Chondrocyte (in vitro differentiated cells): ENCODE data around the gene CCDC106. TPM values are rescaled to one million over a fixed set of nuclear protein-coding genes. Genes with fewer than 3 reads are reported as not detected.

Experiments
- DNase-seq: peaks from one replicate; pipeline ENCODE4 v3.0.0; 2021; ENCODE audit warnings: mixed read lengths, low spot score
- H3K27ac Mint-ChIP-seq: one replicate; pipeline ENCODE4 v1.8.0; 2021; ENCODE audit warnings: mild to moderate bottlenecking, moderate library complexity, mixed read lengths; ENCODE audit not compliant: unreplicated experiment
- H3K27me3 Mint-ChIP-seq: 2 replicates; pipeline ENCODE4 v1.8.0; 2021; ENCODE audit warnings: low read depth, mixed read lengths
- H3K36me3 Mint-ChIP-seq: 2 replicates; pipeline ENCODE4 v1.8.0; 2021; ENCODE audit warnings: low read depth, mixed read lengths
- H3K4me1 Mint-ChIP-seq: 2 replicates; pipeline ENCODE4 v1.8.0; 2021; ENCODE audit warnings: low read depth, mild to moderate bottlenecking, mixed read lengths
- H3K4me3 Mint-ChIP-seq: one replicate; pipeline ENCODE4 v1.8.0; 2021; ENCODE audit warnings: mild to moderate bottlenecking, moderate library complexity, mixed read lengths; ENCODE audit not compliant: unreplicated experiment
- H3K9me3 Mint-ChIP-seq: 2 replicates; pipeline ENCODE4 v1.8.0; 2021; ENCODE audit warnings: low read depth, mixed read lengths
- total RNA-seq: library from RNA; stranded (reverse); gene quantifications from 3 replicates; pipeline ENCODE4 v1.2.1, GENCODE V29; 2021
- TF ChIP-seq, protein P1 (sequence below): fragments of 200-600 bp; sonication (generic); IDR thresholded peaks from 2 replicates; pipeline ENCODE4 v1.5.0; 2021; ENCODE audit warnings: antibody characterized with exemption, mild to moderate bottlenecking, moderate library complexity

Gene CCDC106
- total RNA-seq, 1 donor from 2014 or later: 20.9 TPM

DNA sequence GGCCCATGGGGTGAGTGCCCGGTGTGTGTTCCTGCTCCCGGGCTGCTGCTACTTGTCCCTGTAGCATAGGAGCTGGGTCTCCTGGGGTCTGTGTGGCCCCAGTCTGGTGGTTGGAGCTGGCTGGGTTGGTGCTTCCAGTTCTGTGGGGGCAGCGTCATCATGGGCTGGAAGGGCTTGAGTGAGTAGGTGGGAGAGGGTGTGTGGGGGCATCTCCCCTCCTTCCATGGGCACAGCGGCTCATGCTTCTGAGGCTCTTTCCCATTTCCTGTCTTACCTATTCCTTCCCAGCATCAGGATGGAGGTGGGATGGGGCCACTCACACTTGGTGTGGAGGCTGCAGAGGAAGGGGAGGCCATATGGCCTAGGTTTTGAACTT, 19.0 kb downstream of the CCDC106 start:
- peaks cover 30% of the 10 kb centered on the region for H3K36me3 Mint-ChIP-seq
- H3K4me1 Mint-ChIP-seq: peaks cover 4% of the 10 kb centered on the region
- no peak overlapping the region for H3K4me3 Mint-ChIP-seq
- DNase-seq: peak; percentile 67
- TF ChIP-seq, protein P1, sequence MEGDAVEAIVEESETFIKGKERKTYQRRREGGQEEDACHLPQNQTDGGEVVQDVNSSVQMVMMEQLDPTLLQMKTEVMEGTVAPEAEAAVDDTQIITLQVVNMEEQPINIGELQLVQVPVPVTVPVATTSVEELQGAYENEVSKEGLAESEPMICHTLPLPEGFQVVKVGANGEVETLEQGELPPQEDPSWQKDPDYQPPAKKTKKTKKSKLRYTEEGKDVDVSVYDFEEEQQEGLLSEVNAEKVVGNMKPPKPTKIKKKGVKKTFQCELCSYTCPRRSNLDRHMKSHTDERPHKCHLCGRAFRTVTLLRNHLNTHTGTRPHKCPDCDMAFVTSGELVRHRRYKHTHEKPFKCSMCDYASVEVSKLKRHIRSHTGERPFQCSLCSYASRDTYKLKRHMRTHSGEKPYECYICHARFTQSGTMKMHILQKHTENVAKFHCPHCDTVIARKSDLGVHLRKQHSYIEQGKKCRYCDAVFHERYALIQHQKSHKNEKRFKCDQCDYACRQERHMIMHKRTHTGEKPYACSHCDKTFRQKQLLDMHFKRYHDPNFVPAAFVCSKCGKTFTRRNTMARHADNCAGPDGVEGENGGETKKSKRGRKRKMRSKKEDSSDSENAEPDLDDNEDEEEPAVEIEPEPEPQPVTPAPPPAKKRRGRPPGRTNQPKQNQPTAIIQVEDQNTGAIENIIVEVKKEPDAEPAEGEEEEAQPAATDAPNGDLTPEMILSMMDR: no peak
- no peaks in the 10 kb centered on the region for H3K27me3 Mint-ChIP-seq
- no peaks in the 10 kb centered on the region for H3K9me3 Mint-ChIP-seq
- H3K27ac Mint-ChIP-seq: no peak overlapping the region

DNA sequence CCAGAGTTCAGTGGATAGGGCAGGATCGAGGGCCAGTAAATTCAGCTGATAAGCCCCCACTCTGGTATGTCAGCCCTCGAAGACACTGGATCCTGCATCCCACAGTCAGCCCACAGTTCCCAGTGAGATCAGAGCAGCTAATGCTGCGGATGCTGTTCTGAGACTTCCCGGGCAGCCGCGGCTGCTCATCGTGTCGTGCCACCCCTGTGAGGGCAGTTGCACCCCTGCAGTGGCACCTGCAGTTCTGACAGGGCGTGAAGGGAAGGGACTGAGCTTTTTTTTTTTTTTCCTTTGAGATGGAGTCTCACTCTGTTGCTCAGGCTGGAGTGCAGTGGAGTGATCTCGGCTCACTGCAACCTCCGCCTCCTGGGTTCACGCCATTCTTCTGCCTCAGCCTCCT, 19.5 kb downstream of the CCDC106 start:
- no peak for DNase-seq
- peaks cover 29% of the 10 kb centered on the region for H3K36me3 Mint-ChIP-seq
- no peaks in the 10 kb centered on the region for H3K27me3 Mint-ChIP-seq
- peaks cover 8% of the 10 kb centered on the region for H3K4me1 Mint-ChIP-seq
- H3K4me3 Mint-ChIP-seq: no peak overlapping the region
- TF ChIP-seq, protein P1: no peak
- H3K9me3 Mint-ChIP-seq: no peaks in the 10 kb centered on the region
- H3K27ac Mint-ChIP-seq: no peak overlapping the region

DNA sequence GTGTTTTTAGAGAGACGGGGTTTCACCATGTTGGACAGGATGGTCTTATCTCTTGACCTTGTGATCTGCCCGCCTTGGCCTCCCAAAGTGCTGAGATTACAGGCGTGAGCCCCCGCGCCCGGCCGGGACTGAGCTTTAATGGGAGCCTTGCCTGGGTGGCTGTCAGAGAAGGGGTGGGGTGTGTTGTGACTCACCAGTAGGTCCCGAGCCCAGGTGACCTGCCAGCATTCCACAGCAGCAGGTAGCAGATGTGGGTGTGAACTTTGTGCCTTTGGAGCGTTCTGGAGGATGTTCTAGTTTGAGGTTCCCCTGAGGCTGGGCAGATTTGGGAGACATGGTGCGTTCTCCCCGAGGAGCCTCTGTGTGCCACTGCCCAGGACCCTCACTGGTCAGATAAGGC, 19.9 kb downstream of the CCDC106 start:
- Mint-ChIP-seq H3K27ac (no peak overlapping the region), H3K4me1 (peaks cover 8% of the 10 kb centered on the region), H3K9me3 (no peaks in the 10 kb centered on the region), H3K4me3 (no peak overlapping the region), H3K36me3 (peaks cover 25% of the 10 kb centered on the region), H3K27me3 (no peaks in the 10 kb centered on the region)
- no peak for DNase-seq
- TF ChIP-seq, protein P1: no peak

DNA sequence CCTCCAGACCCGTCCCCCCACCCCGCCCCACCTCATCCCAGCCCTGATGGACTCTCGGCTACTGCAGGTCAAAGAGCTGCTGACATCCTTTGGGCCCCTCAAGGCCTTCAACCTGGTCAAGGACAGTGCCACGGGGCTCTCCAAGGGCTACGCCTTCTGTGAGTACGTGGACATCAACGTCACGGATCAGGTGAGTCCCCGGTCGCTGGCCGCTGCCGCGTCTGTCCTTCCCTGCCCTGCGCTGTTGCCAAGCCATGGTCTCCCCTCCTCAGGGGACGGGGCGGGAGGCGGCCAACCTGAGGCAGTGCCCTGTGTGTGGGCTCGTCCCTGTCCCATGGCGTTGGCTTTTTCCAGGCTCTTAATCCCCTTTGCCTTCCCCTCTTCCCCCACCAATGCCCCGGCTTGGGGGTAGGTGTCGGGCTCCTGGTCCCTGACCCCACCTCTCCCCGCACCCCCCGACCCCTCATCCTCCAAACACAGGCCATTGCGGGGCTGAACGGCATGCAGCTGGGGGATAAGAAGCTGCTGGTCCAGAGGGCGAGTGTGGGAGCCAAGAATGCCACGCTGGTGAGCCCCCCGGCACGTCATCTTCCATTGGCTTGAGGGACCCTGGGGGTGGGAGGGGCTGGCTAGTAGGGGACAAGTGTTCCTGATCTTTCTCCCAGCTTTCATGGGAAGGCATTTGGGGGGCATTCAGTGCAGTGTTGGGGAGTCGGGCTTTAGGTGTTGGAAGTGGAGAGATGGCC, 20.8 kb downstream of the CCDC106 start:
- Mint-ChIP-seq H3K4me3 (no peak overlapping the region), H3K27me3 (no peaks in the 10 kb centered on the region), H3K4me1 (peaks cover 14% of the 10 kb centered on the region), H3K27ac (no peak overlapping the region), H3K36me3 (peaks cover 20% of the 10 kb centered on the region), H3K9me3 (no peaks in the 10 kb centered on the region)
- DNase-seq: peak; percentile 81
- TF ChIP-seq, protein P1: no peak

DNA sequence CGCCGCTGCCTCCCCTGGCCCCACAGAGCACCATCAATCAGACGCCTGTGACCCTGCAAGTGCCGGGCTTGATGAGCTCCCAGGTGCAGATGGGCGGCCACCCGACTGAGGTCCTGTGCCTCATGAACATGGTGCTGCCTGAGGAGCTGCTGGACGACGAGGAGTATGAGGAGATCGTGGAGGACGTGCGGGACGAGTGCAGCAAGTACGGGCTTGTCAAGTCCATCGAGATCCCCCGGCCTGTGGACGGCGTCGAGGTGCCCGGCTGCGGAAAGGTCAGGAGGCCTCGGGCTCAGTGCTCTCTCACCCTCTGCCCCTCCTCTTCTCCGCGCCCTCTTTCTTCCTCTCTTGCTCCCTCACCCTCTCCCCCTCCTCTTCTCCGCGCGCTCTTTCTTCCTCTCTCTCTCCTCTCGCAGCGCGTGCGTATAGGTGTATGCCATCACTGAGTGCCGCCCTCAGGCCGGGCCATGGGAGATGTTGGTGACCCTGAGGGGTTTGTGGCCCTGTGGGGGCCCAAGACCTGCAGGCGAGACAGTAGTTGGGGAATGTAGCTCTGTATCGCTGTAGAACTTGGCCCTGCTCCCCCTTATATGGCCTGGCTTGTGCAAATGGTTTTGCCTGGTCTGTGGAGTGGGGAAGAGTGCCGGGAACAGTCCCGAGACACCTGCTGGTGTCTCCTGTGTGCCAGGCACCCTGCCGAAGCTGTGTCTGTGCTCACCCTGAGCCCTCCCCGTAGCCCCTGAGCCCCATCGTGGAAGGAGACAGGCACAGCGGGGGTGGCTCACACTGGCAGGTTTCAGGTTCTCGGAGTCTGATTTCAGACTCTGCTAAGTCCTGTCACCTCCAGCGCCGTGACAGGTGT, 21.6 kb downstream of the CCDC106 start:
- Mint-ChIP-seq H3K27ac (no peak overlapping the region), H3K36me3 (peaks cover 13% of the 10 kb centered on the region), H3K4me3 (no peak overlapping the region), H3K9me3 (no peaks in the 10 kb centered on the region), H3K4me1 (peaks cover 19% of the 10 kb centered on the region), H3K27me3 (no peaks in the 10 kb centered on the region)
- DNase-seq: peak; percentile 86
- TF ChIP-seq, protein P1: no peak
